SK-N-SH (cell line): ENCODE results near the gene TRPM3.

ENCODE experiments used
- CTCF ChIP-seq: fragments of 200-600 bp; sonication (generic); IDR thresholded peaks from 2 replicates; pipeline ENCODE4 v1.6.1; 2017; ENCODE audit warnings: antibody characterized with exemption, mild to moderate bottlenecking, moderate library complexity
- ELF1 ChIP-seq: IDR thresholded peaks from 2 replicates; pipeline ENCODE4 v1.4.0; 2012
- FOXJ3 ChIP-seq: sonication (generic); formaldehyde crosslinking; IDR thresholded peaks from 2 replicates; pipeline ENCODE4 v1.5.1; 2020; ENCODE audit warnings: mild to moderate bottlenecking, missing genetic modification reagents
- GABPA ChIP-seq: IDR thresholded peaks from 2 replicates; pipeline ENCODE4 v1.4.0; 2012; ENCODE audit warnings: low read depth, mild to moderate bottlenecking
- NFIC ChIP-seq: IDR thresholded peaks from 2 replicates; pipeline ENCODE4 v1.4.0; 2012; ENCODE audit warnings: borderline replicate concordance
- NRF1 ChIP-seq: IDR thresholded peaks from 2 replicates; pipeline ENCODE4 v1.6.1; 2012; ENCODE audit warnings: low read depth, mild to moderate bottlenecking, low read length
- PBX3 ChIP-seq: IDR thresholded peaks from 2 replicates; pipeline ENCODE4; 2012
- POLR2AphosphoS5 ChIP-seq: IDR thresholded peaks from 2 replicates; pipeline ENCODE4 v1.6.1; 2012; ENCODE audit warnings: low read depth, low read length
- RAD21 ChIP-seq: IDR thresholded peaks from 2 replicates; pipeline ENCODE4 v1.6.1; 2012; ENCODE audit warnings: mild to moderate bottlenecking, low read length
- REST ChIP-seq: IDR thresholded peaks from 2 replicates; pipeline ENCODE4 v1.6.1; 2012; ENCODE audit warnings: mild to moderate bottlenecking, low read depth, low read length, moderate library complexity
- RFX5 ChIP-seq: IDR thresholded peaks from 2 replicates; pipeline ENCODE4 v1.6.1; 2012; ENCODE audit warnings: mild to moderate bottlenecking, improper control_type of control experiment, low read length
- TAF1 ChIP-seq: IDR thresholded peaks from 2 replicates; pipeline ENCODE4 v1.6.1; 2012; ENCODE audit warnings: low read depth, mild to moderate bottlenecking, low read length, moderate library complexity, borderline replicate concordance
- USF1 ChIP-seq: IDR thresholded peaks from 2 replicates; pipeline ENCODE4 v1.4.0; 2012; ENCODE audit warnings: low read depth, borderline replicate concordance
- YY1 ChIP-seq: IDR thresholded peaks from 2 replicates; pipeline ENCODE4 v1.4.0; 2012; ENCODE audit warnings: low read depth, mild to moderate bottlenecking

- TF ChIP-seq CTCF (no peak), POLR2AphosphoS5 (no peak), USF1 (no peak), ELF1 (no peak), TAF1 (no peak), NFIC (no peak), PBX3 (no peak), FOXJ3 (no peak), NRF1 (no peak), REST (no peak), YY1 (no peak), RAD21 (no peak), RFX5 (no peak), GABPA (no peak)
These were observed 197.5 kb downstream of the TRPM3 start for GRCh38 chr9:70923961-70924360.
